ENCODE results near the gene KPNB1.
A peak's percentile ranks its signal among the peaks of the same experiment; 100 is the strongest.

KPNB1 gene

DNA sequence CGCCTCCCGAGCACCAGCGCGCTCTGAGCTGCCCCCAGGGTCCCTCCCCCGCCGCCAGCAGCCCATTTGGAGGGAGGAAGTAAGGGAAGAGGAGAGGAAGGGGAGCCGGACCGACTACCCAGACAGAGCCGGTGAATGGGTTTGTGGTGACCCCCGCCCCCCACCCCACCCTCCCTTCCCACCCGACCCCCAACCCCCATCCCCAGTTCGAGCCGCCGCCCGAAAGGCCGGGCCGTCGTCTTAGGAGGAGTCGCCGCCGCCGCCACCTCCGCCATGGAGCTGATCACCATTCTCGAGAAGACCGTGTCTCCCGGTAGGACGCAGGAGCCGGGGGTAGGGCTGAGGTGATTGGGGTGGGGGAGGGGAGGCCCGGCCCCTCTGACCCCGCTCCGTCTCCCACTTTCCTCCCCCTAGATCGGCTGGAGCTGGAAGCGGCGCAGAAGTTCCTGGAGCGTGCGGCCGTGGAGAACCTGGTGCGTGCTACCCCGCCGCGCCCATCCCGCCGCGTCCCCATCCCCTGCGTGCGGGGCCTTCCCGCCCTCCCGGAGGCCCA, 329 bp downstream of the KPNB1 start (continued):
- no peak for TF ChIP-seq KLF7 (tag by site-specific recombination; IDR thresholded peaks at IDR 0.05; ENCODE audit: borderline replicate concordance)
- no peak for TF ChIP-seq ZNF391 (tag by site-specific recombination; IDR thresholded peaks at IDR 0.05; ENCODE audit: borderline replicate concordance, low read depth)
- no peak for TF ChIP-seq ZNF19 (tag by site-specific recombination; IDR thresholded peaks at IDR 0.05; ENCODE audit: low read depth)
- no peak for TF ChIP-seq ZNF2 (tag by site-specific recombination; IDR thresholded peaks at IDR 0.05)
- no peak for TF ChIP-seq ZNF48 (tag by site-specific recombination; IDR thresholded peaks at IDR 0.05)
- TF ChIP-seq SETDB1 (IDR thresholded peaks at IDR 0.05; ENCODE audit: insufficient read length, low read length): no peak
- no peak for TF ChIP-seq ZIC2 (tag by site-specific recombination; IDR thresholded peaks at IDR 0.05)
- no peak for TF ChIP-seq ZNF501 (tag by site-specific recombination; IDR thresholded peaks at IDR 0.05)
- TF ChIP-seq, protein P1, sequence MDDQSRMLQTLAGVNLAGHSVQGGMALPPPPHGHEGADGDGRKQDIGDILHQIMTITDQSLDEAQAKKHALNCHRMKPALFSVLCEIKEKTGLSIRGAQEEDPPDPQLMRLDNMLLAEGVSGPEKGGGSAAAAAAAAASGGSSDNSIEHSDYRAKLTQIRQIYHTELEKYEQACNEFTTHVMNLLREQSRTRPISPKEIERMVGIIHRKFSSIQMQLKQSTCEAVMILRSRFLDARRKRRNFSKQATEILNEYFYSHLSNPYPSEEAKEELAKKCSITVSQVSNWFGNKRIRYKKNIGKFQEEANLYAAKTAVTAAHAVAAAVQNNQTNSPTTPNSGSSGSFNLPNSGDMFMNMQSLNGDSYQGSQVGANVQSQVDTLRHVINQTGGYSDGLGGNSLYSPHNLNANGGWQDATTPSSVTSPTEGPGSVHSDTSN (CRISPR knock-in tag; IDR thresholded peaks at IDR 0.05): no peak
- no peak for TF ChIP-seq PRDM2 (tag by site-specific recombination; IDR thresholded peaks at IDR 0.05; ENCODE audit: borderline replicate concordance)
- TF ChIP-seq ZNF529 (tag by site-specific recombination; IDR thresholded peaks at IDR 0.05; ENCODE audit: insufficient replicate concordance): no peak
- TF ChIP-seq ZNF510 (tag by site-specific recombination; IDR thresholded peaks at IDR 0.05; ENCODE audit: insufficient replicate concordance): no peak
- TF ChIP-seq, protein P2, sequence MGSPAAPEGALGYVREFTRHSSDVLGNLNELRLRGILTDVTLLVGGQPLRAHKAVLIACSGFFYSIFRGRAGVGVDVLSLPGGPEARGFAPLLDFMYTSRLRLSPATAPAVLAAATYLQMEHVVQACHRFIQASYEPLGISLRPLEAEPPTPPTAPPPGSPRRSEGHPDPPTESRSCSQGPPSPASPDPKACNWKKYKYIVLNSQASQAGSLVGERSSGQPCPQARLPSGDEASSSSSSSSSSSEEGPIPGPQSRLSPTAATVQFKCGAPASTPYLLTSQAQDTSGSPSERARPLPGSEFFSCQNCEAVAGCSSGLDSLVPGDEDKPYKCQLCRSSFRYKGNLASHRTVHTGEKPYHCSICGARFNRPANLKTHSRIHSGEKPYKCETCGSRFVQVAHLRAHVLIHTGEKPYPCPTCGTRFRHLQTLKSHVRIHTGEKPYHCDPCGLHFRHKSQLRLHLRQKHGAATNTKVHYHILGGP (tag by site-specific recombination; IDR thresholded peaks at IDR 0.05): no peak
- peak; percentile 59; the same call in 1 of the 2 replicates for TF ChIP-seq ZBTB1 (tag by site-specific recombination; IDR thresholded peaks at IDR 0.05)
- TF ChIP-seq ZFHX2 (tag by site-specific recombination; conservative IDR thresholded peaks at IDR 0.05): no peak
- TF ChIP-seq ZNF664 (tag by site-specific recombination; IDR thresholded peaks at IDR 0.05): no peak
- TF ChIP-seq SCRT2 (tag by site-specific recombination; IDR thresholded peaks at IDR 0.05): no peak
- no peak for TF ChIP-seq ZNF701 (tag by site-specific recombination; IDR thresholded peaks at IDR 0.05)
- no peak for TF ChIP-seq ZNF23 (tag by site-specific recombination; IDR thresholded peaks at IDR 0.05; ENCODE audit: borderline replicate concordance)
- no peak for TF ChIP-seq ZSCAN18 (tag by site-specific recombination; IDR thresholded peaks at IDR 0.05)
- TF ChIP-seq, protein P3, sequence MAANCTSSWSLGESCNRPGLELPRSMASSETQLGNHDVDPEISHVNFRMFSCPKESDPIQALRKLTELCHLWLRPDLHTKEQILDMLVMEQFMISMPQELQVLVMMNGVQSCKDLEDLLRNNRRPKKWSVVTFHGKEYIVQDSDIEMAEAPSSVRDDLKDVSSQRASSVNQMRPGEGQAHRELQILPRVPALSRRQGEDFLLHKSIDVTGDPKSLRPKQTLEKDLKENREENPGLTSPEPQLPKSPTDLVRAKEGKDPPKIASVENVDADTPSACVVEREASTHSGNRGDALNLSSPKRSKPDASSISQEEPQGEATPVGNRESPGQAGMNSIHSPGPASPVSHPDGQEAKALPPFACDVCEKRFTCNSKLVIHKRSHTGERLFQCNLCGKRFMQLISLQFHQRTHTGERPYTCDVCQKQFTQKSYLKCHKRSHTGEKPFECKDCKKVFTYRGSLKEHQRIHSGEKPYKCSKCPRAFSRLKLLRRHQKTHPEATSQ (tag by site-specific recombination; IDR thresholded peaks at IDR 0.05): no peak
- TF ChIP-seq ZSCAN30 (tag by site-specific recombination; IDR thresholded peaks at IDR 0.05): peak; percentile 97; the same call in 1 of the 2 replicates
- no peak for TF ChIP-seq ZNF302 (tag by site-specific recombination; IDR thresholded peaks at IDR 0.05; ENCODE audit: low read depth)
- TF ChIP-seq ZNF544 (tag by site-specific recombination; IDR thresholded peaks at IDR 0.05): no peak
- peak; percentile 59 for TF ChIP-seq ZBTB6 (tag by site-specific recombination; IDR thresholded peaks at IDR 0.05)
- TF ChIP-seq, protein P4, sequence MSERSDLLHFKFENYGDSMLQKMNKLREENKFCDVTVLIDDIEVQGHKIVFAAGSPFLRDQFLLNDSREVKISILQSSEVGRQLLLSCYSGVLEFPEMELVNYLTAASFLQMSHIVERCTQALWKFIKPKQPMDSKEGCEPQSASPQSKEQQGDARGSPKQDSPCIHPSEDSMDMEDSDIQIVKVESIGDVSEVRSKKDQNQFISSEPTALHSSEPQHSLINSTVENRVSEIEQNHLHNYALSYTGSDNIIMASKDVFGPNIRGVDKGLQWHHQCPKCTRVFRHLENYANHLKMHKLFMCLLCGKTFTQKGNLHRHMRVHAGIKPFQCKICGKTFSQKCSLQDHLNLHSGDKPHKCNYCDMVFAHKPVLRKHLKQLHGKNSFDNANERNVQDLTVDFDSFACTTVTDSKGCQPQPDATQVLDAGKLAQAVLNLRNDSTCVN (tag by site-specific recombination; optimal IDR thresholded peaks at IDR 0.05): no peak
